Tibial nerve (tissue), 4 donors: Measurements from ENCODE around the gene ASB8.

ENCODE experiments used
- EP300 ChIP-seq, 2 donors: sonication (generic); formaldehyde crosslinking; IDR thresholded peaks; one replicate each; pipeline ENCODE4 v1.6.1; 2017; ENCODE audit warnings: antibody characterized with exemption in 2 of 2, mild to moderate bottlenecking in 1 of 2
- POLR2A ChIP-seq, 2 donors: fragments of 450-650 bp; IDR thresholded peaks; one replicate each; pipeline ENCODE4 v1.6.1; 2017; ENCODE audit warnings: antibody characterized with exemption in 2 of 2, mild to moderate bottlenecking in 2 of 2, moderate library complexity in 2 of 2
- TF ChIP-seq, protein P1 (sequence below), 5 experiments: fragments of 200-600 bp in 3 of 5; fragments of 450-650 bp in 2 of 5; sonication (generic) in 3 of 5; IDR thresholded peaks; one replicate each; pipeline ENCODE4 v1.5.1; 2016 to 2019; ENCODE audit warnings: antibody characterized with exemption in 5 of 5, mild to moderate bottlenecking in 3 of 5, moderate library complexity in 2 of 5

DNA sequence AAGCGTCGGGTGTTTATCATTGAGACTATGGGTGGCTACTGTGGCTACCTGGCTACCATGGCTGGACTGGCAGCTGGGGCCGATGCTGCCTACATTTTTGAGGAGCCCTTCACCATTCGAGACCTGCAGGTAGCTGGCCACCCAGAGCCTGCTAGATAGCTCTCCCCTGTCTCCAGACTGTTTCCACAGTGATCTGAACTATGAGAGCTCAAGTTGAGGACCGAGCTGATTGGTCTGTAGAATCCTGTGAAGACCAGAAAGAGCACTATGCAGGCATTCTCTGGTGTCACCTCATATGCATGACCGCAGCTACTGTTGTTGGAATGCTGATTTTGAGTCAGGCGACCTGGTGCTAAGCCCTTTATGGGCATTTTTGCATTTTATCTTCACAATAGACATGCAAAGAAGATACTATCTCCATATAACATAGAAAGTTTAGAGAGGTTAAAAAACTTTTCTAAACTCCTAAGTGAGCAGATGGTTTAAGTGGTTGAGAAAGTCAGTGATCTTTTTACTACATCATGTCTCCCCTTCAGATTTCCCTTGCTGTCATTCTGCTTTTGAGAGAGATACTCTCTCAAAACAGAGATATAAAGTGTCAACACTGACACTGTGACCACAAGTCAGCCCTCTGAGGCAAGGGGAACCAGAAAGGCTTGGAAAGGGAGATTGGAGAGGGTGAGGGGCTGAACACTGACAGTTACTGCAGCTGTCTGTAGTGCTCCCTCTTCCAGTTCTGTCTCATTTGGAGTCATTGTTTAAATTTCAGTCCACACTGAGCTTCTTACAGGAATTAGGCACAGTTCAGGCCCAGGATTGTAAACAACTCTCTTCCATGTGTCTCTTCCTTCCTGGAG is 14.3 kb downstream of the ASB8 start:
- TF ChIP-seq, protein P1, sequence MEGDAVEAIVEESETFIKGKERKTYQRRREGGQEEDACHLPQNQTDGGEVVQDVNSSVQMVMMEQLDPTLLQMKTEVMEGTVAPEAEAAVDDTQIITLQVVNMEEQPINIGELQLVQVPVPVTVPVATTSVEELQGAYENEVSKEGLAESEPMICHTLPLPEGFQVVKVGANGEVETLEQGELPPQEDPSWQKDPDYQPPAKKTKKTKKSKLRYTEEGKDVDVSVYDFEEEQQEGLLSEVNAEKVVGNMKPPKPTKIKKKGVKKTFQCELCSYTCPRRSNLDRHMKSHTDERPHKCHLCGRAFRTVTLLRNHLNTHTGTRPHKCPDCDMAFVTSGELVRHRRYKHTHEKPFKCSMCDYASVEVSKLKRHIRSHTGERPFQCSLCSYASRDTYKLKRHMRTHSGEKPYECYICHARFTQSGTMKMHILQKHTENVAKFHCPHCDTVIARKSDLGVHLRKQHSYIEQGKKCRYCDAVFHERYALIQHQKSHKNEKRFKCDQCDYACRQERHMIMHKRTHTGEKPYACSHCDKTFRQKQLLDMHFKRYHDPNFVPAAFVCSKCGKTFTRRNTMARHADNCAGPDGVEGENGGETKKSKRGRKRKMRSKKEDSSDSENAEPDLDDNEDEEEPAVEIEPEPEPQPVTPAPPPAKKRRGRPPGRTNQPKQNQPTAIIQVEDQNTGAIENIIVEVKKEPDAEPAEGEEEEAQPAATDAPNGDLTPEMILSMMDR (IDR thresholded peaks at IDR 0.05) = no peak
- TF ChIP-seq POLR2A (IDR thresholded peaks at IDR 0.05) (no peak), EP300 (IDR thresholded peaks at IDR 0.05) (no peak)
